Progenitor cell of endocrine pancreas (in vitro differentiated cells): ENCODE data around the gene TUBA1C. TPM values are rescaled to one million over a fixed set of nuclear protein-coding genes. Genes with fewer than 3 reads are reported as not detected.
"Not testable (repeated sequence)": the region's sequence is repeated elsewhere in the genome, so short reads cannot be mapped to it uniquely, and the experiment has no call there.

Experiments
- DNase-seq: peaks from one replicate; pipeline ENCODE4 v3.0.0; 2021; ENCODE audit warnings: low spot score; ENCODE audit not compliant: unreplicated experiment
- H3K27ac Mint-ChIP-seq: 2 replicates; pipeline ENCODE4 v1.8.0; 2021; ENCODE audit warnings: mild to moderate bottlenecking, moderate library complexity, mixed read lengths
- H3K27me3 Mint-ChIP-seq: 2 replicates; pipeline ENCODE4 v1.8.0; 2021; ENCODE audit warnings: mixed read lengths
- H3K36me3 Mint-ChIP-seq: 2 replicates; pipeline ENCODE4 v1.8.0; 2022; ENCODE audit warnings: mixed read lengths; ENCODE audit not compliant: insufficient read depth
- H3K4me1 Mint-ChIP-seq: 2 replicates; pipeline ENCODE4 v1.8.0; 2021; ENCODE audit warnings: low read depth, mixed read lengths
- H3K4me3 Mint-ChIP-seq: 2 replicates; pipeline ENCODE4 v1.8.0; 2021; ENCODE audit warnings: low read depth, mild to moderate bottlenecking, moderate library complexity, mixed read lengths
- H3K9me3 Mint-ChIP-seq: 2 replicates; pipeline ENCODE4 v1.8.0; 2021; ENCODE audit warnings: low read depth, mixed read lengths
- total RNA-seq: library from RNA; stranded (reverse); gene quantifications from 2 replicates; pipeline ENCODE4 v1.2.1, GENCODE V29; 2021
- TF ChIP-seq, protein P1 (sequence below): fragments of 200-600 bp; sonication (generic); IDR thresholded peaks from one replicate; pipeline ENCODE4 v1.5.0; 2021; ENCODE audit warnings: antibody characterized with exemption, mild to moderate bottlenecking; ENCODE audit not compliant: unreplicated experiment

TUBA1C gene
- total RNA-seq, 1 donor from 2014 or later, result 128 TPM

- TF ChIP-seq, protein P1, sequence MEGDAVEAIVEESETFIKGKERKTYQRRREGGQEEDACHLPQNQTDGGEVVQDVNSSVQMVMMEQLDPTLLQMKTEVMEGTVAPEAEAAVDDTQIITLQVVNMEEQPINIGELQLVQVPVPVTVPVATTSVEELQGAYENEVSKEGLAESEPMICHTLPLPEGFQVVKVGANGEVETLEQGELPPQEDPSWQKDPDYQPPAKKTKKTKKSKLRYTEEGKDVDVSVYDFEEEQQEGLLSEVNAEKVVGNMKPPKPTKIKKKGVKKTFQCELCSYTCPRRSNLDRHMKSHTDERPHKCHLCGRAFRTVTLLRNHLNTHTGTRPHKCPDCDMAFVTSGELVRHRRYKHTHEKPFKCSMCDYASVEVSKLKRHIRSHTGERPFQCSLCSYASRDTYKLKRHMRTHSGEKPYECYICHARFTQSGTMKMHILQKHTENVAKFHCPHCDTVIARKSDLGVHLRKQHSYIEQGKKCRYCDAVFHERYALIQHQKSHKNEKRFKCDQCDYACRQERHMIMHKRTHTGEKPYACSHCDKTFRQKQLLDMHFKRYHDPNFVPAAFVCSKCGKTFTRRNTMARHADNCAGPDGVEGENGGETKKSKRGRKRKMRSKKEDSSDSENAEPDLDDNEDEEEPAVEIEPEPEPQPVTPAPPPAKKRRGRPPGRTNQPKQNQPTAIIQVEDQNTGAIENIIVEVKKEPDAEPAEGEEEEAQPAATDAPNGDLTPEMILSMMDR, result no peak
- DNase-seq, result no peak
- H3K27me3 Mint-ChIP-seq, result peaks cover 2% of the 10 kb centered on the region
- no peaks in the 10 kb centered on the region for H3K36me3 Mint-ChIP-seq
- no peak overlapping the region for H3K27ac Mint-ChIP-seq
- no peaks in the 10 kb centered on the region for H3K4me1 Mint-ChIP-seq
- H3K4me3 Mint-ChIP-seq, result no peak overlapping the region
- no peaks in the 10 kb centered on the region for H3K9me3 Mint-ChIP-seq
These were observed 20.7 kb upstream of the TUBA1C start for GRCh38 chr12:49244176-49244575.

DNA sequence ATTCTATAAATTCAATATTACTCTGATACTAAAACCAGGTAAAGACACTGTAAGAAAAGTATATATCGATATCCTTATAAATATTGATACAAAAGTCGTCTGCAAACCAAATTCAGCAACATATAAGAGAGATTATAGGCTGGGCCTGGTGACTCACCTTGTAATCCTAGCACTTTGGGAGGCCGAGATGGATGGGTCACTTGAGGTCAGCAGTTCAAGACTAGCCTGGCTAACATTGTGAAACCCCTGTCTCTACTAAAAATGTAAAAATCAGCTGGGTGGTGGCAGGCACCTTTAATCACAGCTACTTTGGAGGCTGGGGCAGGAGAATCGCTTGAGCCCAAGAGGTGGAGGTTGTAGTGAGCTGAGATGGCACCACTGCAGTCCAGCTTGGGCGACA is 13.5 kb upstream of the TUBA1C start:
- Mint-ChIP-seq H3K4me1 (no peaks in the 10 kb centered on the region), H3K27ac (no peak overlapping the region), H3K4me3 (no peak overlapping the region), H3K9me3 (no peaks in the 10 kb centered on the region), H3K27me3 (no peaks in the 10 kb centered on the region), H3K36me3 (no peaks in the 10 kb centered on the region)
- DNase-seq, result no peak
- TF ChIP-seq, protein P1, result no peak

GRCh38 chr12:49253033-49253623 is 11.8 kb upstream of the TUBA1C start:
- Mint-ChIP-seq H3K36me3 (no peaks in the 10 kb centered on the region), H3K27me3 (no peaks in the 10 kb centered on the region), H3K9me3 (no peaks in the 10 kb centered on the region), H3K4me1 (no peaks in the 10 kb centered on the region), H3K27ac (no peak overlapping the region), H3K4me3 (no peak overlapping the region)
- TF ChIP-seq, protein P1, result no peak
- no peak for DNase-seq

- not testable (repeated sequence) for H3K27ac Mint-ChIP-seq, H3K27me3 Mint-ChIP-seq, H3K4me3 Mint-ChIP-seq, H3K4me1 Mint-ChIP-seq, H3K36me3 Mint-ChIP-seq, H3K9me3 Mint-ChIP-seq, DNase-seq
These were observed 9.4 kb upstream of the TUBA1C start for GRCh38 chr12:49255456-49255855.

DNA sequence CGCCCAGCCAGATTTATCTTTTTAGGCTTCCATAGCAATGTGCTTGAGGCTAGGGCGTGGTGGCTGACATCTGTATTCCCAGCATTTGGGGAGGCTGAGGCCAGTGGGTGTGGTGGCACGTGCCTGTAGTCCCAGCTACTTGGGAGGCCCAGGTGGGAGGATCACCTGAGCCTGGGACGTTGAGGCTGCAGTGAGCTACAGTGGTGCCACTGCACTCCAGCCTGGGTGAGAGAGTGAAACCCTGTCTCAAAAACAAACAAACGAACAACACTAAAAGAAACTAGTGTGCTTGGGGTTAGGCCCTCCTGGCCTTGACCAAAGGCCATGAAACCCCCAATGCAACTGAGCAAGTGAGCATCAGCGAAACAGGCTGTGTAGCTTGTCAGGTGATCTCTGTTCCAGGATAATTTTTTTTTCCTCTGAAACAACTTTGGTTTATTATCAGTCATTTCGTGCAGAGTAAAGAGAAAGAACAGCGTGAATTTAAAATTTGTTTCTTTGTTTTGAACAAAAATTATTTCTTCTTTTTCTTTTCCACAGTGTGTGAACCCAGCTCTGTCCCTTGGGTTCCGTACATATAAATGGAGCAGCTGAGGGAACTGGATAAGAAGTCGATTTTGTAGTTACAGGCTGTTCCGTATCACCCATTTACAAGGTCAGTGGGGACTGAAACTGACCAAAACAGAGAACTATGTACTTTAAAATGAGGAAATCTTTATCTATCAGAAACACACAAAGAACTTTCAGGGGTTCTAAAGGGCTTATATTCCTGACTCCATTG is 8.8 kb upstream of the TUBA1C start:
- no peak overlapping the region for H3K27ac Mint-ChIP-seq
- DNase-seq, result no peak
- no peaks in the 10 kb centered on the region for H3K36me3 Mint-ChIP-seq
- TF ChIP-seq, protein P1, result no peak
- no peaks in the 10 kb centered on the region for H3K27me3 Mint-ChIP-seq
- no peak overlapping the region for H3K4me3 Mint-ChIP-seq
- H3K4me1 Mint-ChIP-seq, result no peaks in the 10 kb centered on the region
- no peaks in the 10 kb centered on the region for H3K9me3 Mint-ChIP-seq

DNA sequence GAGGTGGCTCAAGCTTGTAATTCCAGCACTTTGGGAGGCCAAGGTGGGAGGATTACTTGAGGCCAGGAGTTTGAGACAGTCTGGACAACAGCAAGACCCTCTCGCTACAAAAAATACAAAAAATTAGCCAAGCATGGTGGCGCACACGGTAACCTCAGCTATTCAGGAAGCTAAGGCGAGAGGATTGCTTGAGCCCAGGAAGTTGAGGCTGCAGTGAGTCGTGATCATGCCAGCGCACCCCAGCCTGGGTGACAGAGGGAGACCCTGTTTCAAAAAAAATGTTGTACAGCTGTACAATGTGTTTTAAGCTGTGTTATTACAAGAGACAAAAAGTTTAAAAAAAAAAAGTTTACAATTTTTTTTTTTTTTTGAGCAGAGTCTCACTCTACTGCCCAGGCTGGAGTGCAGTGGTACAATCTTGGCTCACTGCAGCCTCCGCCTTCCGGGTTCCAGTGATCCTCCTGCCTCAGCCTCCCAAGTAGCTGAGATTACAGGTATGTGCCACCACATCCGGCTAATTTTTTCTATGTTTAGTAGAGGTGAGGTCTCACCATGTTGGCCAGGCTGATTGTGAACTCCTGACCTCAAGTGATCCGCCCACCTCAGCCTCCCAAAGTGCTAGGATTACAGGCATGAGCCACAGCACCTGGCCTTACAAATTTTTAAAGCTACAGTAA is 7.2 kb upstream of the TUBA1C start:
- H3K9me3 Mint-ChIP-seq, H3K4me3 Mint-ChIP-seq, H3K36me3 Mint-ChIP-seq, H3K4me1 Mint-ChIP-seq, DNase-seq, H3K27me3 Mint-ChIP-seq, H3K27ac Mint-ChIP-seq: not testable (repeated sequence)
